HG03045 (cell line): ENCODE results near the gene TP53BP2.

Experiments used
- ATAC-seq: cut with Tn5 transposase; IDR thresholded peaks from one replicate; pipeline ENCODE4 v1.9.1; 2021; ENCODE audit warnings: mild to moderate bottlenecking, moderate library complexity; ENCODE audit not compliant: unreplicated experiment

Gene TP53BP2

DNA sequence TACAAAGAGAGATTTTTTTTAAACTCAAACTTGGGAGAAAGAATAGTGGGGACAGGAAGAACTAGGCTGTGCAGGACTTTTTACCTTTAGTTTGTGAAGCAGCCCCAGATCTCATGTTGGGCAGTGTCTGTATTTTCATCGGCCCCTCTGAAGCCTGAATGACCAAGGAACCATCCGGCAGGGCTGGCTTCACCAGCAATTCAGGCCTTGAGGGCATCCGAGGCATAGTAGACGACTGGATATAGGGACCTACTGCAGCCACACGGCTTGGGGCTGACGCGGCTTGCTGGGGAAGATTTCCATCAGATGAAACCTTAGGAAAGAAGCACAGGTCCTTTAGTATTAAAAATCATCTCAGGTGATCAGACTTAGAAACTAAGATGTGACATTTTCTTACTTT is 43.7 kb downstream of the TP53BP2 start:
- ATAC-seq, result no peak

GRCh38 chr1:223796210-223796609 is 49.5 kb downstream of the TP53BP2 start:
- ATAC-seq, result no peak

- no peak for ATAC-seq
Observed at GRCh38 chr1:223794136-223794880, 51.4 kb downstream of the TP53BP2 start.

GRCh38 chr1:223793716-223794115 is 52.0 kb downstream of the TP53BP2 start:
- ATAC-seq, result no peak

DNA sequence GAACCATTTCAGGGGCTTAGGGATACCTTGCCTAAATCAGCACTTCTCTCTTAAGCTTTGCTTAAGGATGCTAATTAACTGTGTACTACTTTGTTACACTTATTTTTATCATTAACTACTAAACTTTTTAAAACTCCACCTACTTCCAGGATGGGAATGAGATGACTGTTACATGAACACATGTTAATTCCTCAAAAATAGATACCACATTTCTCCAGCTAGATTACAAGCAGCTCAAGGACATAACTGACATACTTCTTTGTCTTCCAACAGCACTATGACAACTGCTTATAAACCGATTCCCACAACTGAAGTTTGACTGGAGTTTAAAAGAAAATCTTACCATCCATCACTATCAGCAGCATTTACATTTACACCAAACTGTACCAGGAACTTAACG is 53.7 kb downstream of the TP53BP2 start:
- ATAC-seq, result no peak

GRCh38 chr1:223788746-223789415 is 56.9 kb downstream of the TP53BP2 start:
- ATAC-seq, result no peak

DNA sequence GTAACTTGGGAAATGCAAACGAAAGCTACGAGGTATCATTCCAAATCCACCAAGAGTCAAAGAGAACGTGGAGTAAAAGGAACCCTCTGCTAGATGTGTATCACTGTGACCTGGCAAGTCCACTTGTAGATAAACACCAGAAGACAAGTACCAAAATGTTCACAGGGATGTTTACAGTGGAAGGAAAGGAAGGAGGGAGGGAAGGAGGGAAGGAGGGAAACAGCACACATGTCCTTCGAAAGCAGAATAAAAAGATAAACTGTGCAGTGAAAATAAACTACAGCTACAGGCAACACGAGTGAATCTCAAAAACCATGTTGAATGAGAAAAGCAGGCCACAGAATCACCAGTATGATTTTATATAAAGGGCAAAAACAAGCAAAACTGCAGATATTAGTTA is 59.9 kb downstream of the TP53BP2 start:
- no peak for ATAC-seq

DNA sequence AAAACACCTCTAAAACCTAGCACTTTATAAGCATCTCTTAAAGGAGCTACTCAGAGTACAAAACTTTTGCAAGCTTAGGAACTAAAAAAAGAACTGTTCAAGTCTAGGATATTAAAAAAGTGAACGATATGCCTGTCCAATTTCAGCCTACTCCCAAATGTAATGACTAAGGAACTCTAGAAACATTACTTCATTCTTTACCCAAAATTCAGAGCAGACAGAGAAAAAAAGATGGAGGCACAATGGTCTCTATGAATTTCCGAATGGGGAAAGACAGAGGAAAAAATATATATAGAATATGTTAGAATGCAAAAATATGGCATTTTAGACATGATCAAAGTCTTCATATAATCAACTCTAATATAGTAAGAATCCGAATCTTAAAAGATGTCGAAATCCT is 61.2 kb downstream of the TP53BP2 start:
- ATAC-seq, result no peak

GRCh38 chr1:223783676-223784075 is 62.1 kb downstream of the TP53BP2 start:
- ATAC-seq, result no peak

DNA sequence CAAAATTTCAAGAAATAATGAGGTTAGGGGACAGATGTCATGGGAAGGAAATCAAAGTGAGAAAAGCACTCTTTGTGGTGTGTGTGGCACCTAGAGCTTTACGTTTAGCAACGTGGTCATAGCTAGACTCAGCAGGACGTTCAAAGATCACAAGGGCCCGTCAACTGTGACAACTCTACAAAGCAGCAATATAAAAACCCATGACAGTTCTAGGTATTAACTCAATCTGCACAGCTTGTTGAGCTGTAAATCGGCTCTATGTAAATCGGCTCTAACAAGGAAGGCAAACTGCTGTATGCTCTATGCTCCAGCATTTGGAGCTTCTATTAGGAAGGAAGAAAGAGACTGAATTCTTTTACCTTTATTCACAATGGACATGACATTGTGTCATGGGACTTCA is 64.8 kb downstream of the TP53BP2 start:
- ATAC-seq, result no peak

- ATAC-seq, result no peak
Observed at GRCh38 chr1:223780318-223780717, 65.4 kb downstream of the TP53BP2 start.

- ATAC-seq, result no peak
Observed at GRCh38 chr1:223776826-223777454, 68.8 kb downstream of the TP53BP2 start.

DNA sequence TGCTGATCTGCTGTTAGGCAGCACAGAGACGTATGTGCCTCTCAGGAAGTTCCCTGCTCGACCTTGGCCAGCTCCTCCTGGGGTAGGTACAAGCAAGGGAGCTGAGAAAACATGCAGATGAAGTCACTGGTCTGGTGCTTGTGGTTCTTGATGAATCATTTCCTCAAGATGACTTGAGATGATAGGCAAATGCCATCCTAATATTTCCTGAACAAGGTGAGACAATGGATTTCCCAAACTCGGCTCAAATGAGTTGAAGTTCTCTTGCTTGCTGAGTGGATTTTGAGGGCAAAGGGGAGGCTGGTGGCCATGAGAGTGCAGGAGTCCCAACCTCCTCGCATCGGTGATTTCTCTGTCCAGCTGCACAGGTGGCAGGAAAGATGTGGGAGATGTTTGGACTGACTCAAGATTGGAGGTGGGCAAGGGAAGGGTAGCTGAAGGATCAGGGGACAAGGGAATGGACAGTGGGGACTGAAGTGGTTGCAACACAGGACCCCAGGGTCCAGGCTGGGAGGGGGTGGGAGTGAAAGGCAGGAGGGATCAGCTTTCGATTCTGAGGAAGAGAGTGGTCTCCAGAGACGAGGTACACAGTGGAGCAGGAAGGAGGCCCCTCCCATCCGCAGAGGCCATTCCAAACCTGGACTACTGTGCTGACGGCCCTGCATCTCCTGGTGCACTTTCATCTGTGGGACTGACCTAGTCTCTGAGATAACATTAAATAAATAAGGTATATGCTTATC is 69.5 kb downstream of the TP53BP2 start:
- ATAC-seq, result no peak

- no peak for ATAC-seq
Observed at GRCh38 chr1:223775711-223776074, 70.1 kb downstream of the TP53BP2 start.

DNA sequence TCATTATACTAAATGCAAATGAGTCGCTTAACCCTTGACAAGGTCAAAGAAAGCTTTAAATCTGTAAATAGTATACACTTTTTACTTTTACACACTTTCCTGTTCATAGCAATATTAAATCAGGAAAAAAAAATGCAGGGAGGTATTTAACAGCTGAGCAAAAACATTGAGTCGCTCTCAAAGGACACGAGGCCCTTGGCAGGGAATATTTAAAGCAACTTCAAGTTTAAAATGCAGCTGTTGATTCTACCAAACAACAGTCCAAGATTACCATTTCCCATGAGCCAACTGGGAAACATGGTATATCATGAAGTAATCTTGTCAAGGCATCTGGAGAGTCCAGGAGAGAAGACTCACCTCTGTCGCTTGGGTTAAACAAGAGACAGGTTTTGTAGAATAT is 70.7 kb downstream of the TP53BP2 start:
- ATAC-seq, result no peak

DNA sequence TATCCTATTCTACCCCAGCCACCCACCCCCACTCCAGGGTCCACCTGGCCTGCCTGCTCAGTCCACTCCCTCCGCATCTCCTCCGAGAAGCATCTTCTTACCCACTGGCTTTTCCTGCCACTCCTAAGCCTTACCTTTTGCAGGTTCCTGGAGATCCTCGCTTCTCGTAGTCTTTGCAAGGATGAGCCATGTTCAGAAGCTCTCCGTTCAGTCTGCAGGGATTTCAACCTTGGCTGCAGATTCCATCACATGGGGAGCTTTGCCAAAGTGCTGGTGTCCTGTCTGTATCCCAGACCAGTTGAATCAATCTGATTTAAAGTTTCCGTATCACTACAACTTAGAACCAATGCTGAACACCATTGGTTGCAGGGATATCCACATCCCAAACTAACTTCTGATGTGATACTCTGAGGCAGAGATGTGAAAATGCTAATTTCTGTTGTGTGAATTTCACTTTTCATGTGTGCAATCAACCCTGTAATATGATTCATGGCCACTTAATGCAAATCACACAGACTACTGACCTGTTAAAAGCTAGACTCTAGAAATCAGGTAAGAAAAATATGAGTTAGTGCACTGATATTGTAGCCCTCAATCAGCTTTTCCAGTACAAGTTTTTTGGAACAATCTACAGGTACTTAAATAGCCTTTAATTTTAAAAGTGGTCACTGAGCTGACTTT is 71.5 kb downstream of the TP53BP2 start:
- no peak for ATAC-seq

GRCh38 chr1:223772771-223773160 is 73.0 kb downstream of the TP53BP2 start:
- no peak for ATAC-seq

GRCh38 chr1:223771814-223772770 is 73.7 kb downstream of the TP53BP2 start:
- ATAC-seq, result no peak

DNA sequence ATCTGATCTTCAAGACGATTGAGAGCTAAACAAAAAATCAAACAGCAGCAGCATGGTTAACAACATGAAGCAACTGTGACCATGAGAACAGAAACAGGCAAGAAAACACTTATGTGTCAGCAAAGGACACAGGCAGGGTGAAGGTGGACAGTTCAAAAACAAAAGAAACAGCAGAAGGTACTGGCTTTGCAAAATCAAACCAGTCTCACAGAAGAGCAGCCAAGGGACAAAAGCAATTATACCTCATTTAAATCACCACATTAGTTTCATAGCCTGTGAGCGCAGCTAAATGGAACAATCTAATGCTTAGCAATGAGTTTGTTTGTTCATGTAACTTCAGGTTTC is 74.3 kb downstream of the TP53BP2 start:
- no peak for ATAC-seq
